Gastrocnemius medialis (tissue), 4 donors: ENCODE measurements around the gene TRIM41.

ENCODE experiments used
- CTCF ChIP-seq, 5 experiments: fragments of 450-650 bp in 3 of 5; fragments of 200-600 bp in 2 of 5; sonication (generic) in 2 of 5; IDR thresholded peaks in 4 of 5; conservative IDR thresholded peaks in 1 of 5; 1 replicate in 4 of 5; 2 replicates in 1 of 5; pipeline ENCODE4 v1.5.1; 2016 to 2019; ENCODE audit warnings: antibody characterized with exemption in 5 of 5, mild to moderate bottlenecking in 3 of 5, moderate library complexity in 3 of 5
- POLR2A ChIP-seq, 2 donors: fragments of 450-650 bp; IDR thresholded peaks; one replicate each; pipeline ENCODE4 v1.6.1; 2017; ENCODE audit warnings: antibody characterized with exemption in 2 of 2, mild to moderate bottlenecking in 2 of 2, moderate library complexity in 2 of 2

- TF ChIP-seq CTCF (IDR thresholded peaks at IDR 0.05 in 4 of 5, conservative IDR thresholded peaks at IDR 0.05 in 1 of 5) (no peak), POLR2A (IDR thresholded peaks at IDR 0.05) (no peak)
These were observed 13.4 kb downstream of the TRIM41 start for GRCh38 chr5:181236471-181236870.
